Natural killer cell (primary cell): Measurements from ENCODE around the gene PHACTR3. TPM values are rescaled to one million over a fixed set of nuclear protein-coding genes. Genes with fewer than 3 reads are reported as not detected.

Experiments used
- ATAC-seq, 3 donors: fragments of 150-1000 bp in 2 of 3; fragments of 200-7000 bp in 1 of 3; cut with Tn5 transposase; 1 replicate in 1 of 3; 2 replicates in 2 of 3; pipeline ENCODE4 v1.10.0; 2021; ENCODE audit warnings: mild to moderate bottlenecking in 2 of 3, moderate library complexity in 2 of 3
- DNase-seq, 2 donors: peaks; one replicate each; pipeline versions ENCODE4 v3.0.0 to v3.0.0-alpha.2; 2013 to 2021; ENCODE audit warnings: mixed read lengths in 1 of 2
- H3K27ac ChIP-seq: one replicate; pipeline ENCODE4 v1.5.1; 2013; ENCODE audit warnings: mild to moderate bottlenecking, low read length
- H3K27me3 ChIP-seq: one replicate; pipeline ENCODE4 v1.6.1; 2013; ENCODE audit warnings: low read length; ENCODE audit not compliant: control insufficient read depth, insufficient read depth
- H3K36me3 ChIP-seq: one replicate; pipeline ENCODE4 v1.6.1; 2013; ENCODE audit warnings: low read length; ENCODE audit not compliant: control insufficient read depth, insufficient read depth
- H3K4me1 ChIP-seq: one replicate; pipeline ENCODE4 v1.6.1; 2013; ENCODE audit warnings: low read length; ENCODE audit not compliant: control insufficient read depth, insufficient read depth
- H3K4me3 ChIP-seq: one replicate; pipeline ENCODE4 v1.5.1; 2013; ENCODE audit warnings: low read length
- H3K9me3 ChIP-seq: one replicate; pipeline ENCODE4 v1.6.1; 2013; ENCODE audit warnings: low read length; ENCODE audit not compliant: control insufficient read depth, insufficient read depth
- H3K27ac Mint-ChIP-seq, 2 donors: one replicate each; pipeline ENCODE4 v1.8.0; 2022; ENCODE audit warnings: mild to moderate bottlenecking in 2 of 2, mixed read lengths in 2 of 2, moderate library complexity in 1 of 2
- H3K27me3 Mint-ChIP-seq, 2 donors: one replicate each; pipeline ENCODE4 v1.8.0; 2022; ENCODE audit warnings: low read depth in 2 of 2, mixed read lengths in 2 of 2
- H3K36me3 Mint-ChIP-seq: one replicate; pipeline ENCODE4 v1.8.0; 2022; ENCODE audit warnings: mixed read lengths
- H3K4me1 Mint-ChIP-seq, 2 donors: one replicate each; pipeline ENCODE4 v1.8.0; 2022; ENCODE audit warnings: mixed read lengths in 2 of 2
- H3K4me3 Mint-ChIP-seq: one replicate; pipeline ENCODE4 v1.8.0; 2022; ENCODE audit warnings: mild to moderate bottlenecking, moderate library complexity, mixed read lengths
- H3K9me3 Mint-ChIP-seq, 2 donors: one replicate each; pipeline ENCODE4 v1.8.0; 2022; ENCODE audit warnings: mixed read lengths in 2 of 2
- WGBS: methylation state at CpG from one replicate; pipeline ENCODE4 v1.1.7; 2013; ENCODE audit warnings: missing lambda C conversion rate; ENCODE audit not compliant: insufficient coverage; 5-methylcytosine and 5-hydroxymethylcytosine counted together
- intact Hi-C: fragments of 100-400 bp; cut with micrococcal nuclease; formaldehyde crosslinking; loops from one replicate; pipeline ENCODE4 v1.14.2; 2022
- total RNA-seq, 4 donors: library from RNA; stranded (reverse); fragments of 120-200 nt in 1 of 4; gene quantifications; one replicate each; pipeline versions ENCODE4 v1.2.3 to v1.2.4, GENCODE V29; 2013 to 2022
- TF ChIP-seq, protein P1 (sequence below): fragments of 200-600 bp; IDR thresholded peaks from one replicate; pipeline ENCODE4 v1.8.0; 2022; ENCODE audit warnings: antibody characterized with exemption

Gene PHACTR3
- total RNA-seq, 3 donors from 2014 or later (not counting 1 experiment from before 2014, with no cell fraction given), result not detected

DNA sequence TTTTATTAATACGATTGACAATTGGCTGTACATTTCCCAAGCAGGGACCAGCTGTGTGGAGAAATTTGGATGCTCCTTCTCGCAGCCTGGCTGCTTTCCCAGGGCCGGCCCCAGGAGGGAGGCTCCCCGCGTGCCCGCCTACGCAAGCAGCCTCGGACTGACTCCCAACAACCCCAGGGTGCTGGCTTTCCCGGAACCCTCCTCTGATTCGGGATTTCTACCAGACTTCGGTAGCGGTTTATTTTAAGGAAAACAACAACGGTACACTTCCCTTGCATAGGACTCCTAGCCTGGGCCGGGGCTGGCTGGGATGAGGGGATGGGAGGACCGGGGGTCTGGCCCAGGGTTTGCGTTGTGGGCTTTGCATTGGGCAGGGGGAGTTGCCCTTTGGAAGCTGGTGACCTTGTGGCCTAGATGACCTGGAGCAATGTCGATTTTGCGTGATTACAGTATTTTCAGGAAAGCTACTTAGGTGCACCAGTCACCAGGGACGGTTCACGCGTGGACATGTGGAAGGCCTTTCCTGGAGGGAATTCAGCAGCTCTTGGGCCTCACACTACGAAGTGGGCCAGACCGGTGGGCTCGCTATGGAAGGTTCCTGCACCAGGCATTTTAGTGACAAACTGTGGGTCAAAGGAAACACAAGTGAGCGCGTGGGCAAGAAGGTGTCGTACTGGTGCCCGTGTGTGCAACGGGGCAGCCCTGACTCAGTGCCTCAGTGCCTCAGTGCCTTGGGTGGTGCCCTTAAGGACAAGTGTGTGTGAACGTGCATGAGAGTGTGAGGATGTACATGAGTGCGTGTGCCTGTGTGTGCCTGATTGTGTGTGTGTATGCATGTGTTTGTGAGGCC is 20.7 kb upstream of the PHACTR3 start:
- Histone ChIP-seq H3K9me3 (no peaks in the 10 kb centered on the region), H3K4me3 (no peak overlapping the region), H3K36me3 (no peaks in the 10 kb centered on the region), H3K4me1 (no peaks in the 10 kb centered on the region), H3K27ac (no peak overlapping the region), H3K27me3 (no peaks in the 10 kb centered on the region)
- H3K36me3 Mint-ChIP-seq, result no peaks in the 10 kb centered on the region
- peaks cover 10 to 17% of the 10 kb centered on the region in 2 donors for H3K27me3 Mint-ChIP-seq
- WGBS, result 88% methylated on average over 31 of the region's 31 CpGs
- no peak overlapping the region for H3K4me3 Mint-ChIP-seq
- no peak for DNase-seq
- no peak overlapping the region for H3K27ac Mint-ChIP-seq
- no peaks in the 10 kb centered on the region for H3K9me3 Mint-ChIP-seq
- TF ChIP-seq, protein P1, sequence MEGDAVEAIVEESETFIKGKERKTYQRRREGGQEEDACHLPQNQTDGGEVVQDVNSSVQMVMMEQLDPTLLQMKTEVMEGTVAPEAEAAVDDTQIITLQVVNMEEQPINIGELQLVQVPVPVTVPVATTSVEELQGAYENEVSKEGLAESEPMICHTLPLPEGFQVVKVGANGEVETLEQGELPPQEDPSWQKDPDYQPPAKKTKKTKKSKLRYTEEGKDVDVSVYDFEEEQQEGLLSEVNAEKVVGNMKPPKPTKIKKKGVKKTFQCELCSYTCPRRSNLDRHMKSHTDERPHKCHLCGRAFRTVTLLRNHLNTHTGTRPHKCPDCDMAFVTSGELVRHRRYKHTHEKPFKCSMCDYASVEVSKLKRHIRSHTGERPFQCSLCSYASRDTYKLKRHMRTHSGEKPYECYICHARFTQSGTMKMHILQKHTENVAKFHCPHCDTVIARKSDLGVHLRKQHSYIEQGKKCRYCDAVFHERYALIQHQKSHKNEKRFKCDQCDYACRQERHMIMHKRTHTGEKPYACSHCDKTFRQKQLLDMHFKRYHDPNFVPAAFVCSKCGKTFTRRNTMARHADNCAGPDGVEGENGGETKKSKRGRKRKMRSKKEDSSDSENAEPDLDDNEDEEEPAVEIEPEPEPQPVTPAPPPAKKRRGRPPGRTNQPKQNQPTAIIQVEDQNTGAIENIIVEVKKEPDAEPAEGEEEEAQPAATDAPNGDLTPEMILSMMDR, result no peak
- no peaks in the 10 kb centered on the region for H3K4me1 Mint-ChIP-seq
- ATAC-seq, result no peak
- intact Hi-C loops, result no loop called here

DNA sequence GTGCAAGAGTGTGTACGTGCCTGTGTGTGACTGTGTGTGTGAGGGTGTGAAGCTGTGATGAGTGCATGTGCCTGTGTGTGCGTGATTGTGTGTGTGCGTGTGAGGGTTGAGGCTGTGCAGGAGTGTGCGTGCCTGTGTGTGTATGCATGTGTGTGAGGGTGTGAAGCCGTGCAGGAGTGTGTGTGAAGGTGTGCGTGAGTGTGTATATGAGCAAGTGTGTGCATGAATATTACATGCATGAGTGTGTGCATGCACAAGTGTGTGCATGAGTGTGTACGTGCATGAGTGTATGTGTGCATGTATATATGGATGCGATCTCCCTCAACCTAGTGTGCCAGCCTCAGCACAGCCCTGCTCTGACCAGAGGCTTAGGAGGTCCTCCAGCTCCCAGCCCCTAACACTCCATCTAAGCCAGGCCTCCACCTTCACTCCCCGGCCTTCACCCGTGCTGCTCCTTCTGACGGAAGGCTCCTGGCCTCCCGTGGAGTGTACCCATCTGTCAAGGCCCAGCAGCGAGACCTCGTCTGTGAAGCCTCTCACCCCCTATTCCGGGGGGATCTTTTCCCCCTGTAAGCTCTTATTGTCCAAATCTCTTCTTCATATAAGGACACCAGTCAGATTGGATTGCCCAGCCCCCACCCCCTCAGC is 19.9 kb upstream of the PHACTR3 start:
- Mint-ChIP-seq H3K36me3 (no peaks in the 10 kb centered on the region), H3K27ac (no peak overlapping the region), H3K27me3 (peaks cover 5 to 12% of the 10 kb centered on the region in 2 donors), H3K4me3 (no peak overlapping the region), H3K4me1 (no peaks in the 10 kb centered on the region), H3K9me3 (no peaks in the 10 kb centered on the region)
- 93% methylated on average over 15 of the region's 15 CpGs for WGBS
- no peak for ATAC-seq
- Histone ChIP-seq H3K4me3 (no peak overlapping the region), H3K36me3 (no peaks in the 10 kb centered on the region), H3K4me1 (no peaks in the 10 kb centered on the region), H3K27me3 (no peaks in the 10 kb centered on the region), H3K27ac (no peak overlapping the region), H3K9me3 (no peaks in the 10 kb centered on the region)
- intact Hi-C loops, result no loop called here
- no peak for DNase-seq
- TF ChIP-seq, protein P1, result no peak

DNA sequence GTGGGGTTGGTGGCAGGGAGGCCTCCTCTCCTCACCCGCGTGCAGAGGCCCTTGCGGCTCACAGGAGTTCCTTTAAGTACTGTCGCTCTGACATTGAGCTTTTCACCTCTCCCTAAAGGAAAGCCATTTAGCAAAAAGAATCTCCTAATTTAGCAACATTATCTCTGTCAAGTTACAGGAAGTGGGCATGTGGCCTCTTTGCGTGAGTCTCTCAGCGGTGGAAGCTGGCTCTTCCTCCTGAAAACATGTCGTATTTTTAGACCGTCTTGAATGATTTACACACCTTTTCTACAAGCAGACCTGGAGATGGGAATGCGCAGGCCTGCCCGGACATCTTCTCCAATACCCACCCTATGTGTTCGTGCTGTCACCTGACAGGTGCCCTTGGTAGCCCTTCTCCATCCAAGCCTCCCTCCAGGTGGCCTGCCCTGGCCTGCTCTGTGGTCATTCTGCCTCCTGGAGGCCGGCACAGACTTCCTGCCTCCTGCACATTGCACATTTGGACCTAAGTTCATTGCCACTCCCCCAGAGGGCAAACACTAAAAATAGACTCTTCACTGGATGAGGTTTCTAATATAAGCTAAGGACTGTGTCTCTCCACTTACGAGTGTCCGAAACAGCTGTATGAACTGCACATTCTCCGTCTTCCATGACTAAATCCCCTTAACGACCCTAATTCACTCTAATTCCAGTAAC is 18.5 kb upstream of the PHACTR3 start:
- Histone ChIP-seq H3K4me1 (no peaks in the 10 kb centered on the region), H3K36me3 (no peaks in the 10 kb centered on the region), H3K27ac (no peak overlapping the region), H3K4me3 (no peak overlapping the region), H3K27me3 (no peaks in the 10 kb centered on the region), H3K9me3 (no peaks in the 10 kb centered on the region)
- TF ChIP-seq, protein P1, result no peak
- Mint-ChIP-seq H3K9me3 (no peaks in the 10 kb centered on the region), H3K4me1 (no peaks in the 10 kb centered on the region), H3K4me3 (no peak overlapping the region), H3K36me3 (no peaks in the 10 kb centered on the region), H3K27ac (no peak overlapping the region), H3K27me3 (peaks cover 8 to 10% of the 10 kb centered on the region in 2 donors)
- DNase-seq (no peak), ATAC-seq (no peak)
- WGBS, result 52% methylated on average over 16 of the region's 16 CpGs
- intact Hi-C loops, result no loop called here
